ENCODE results near the gene BCAP29.
A peak's percentile ranks its signal among the peaks of the same experiment; 100 is the strongest.

The BCAP29 gene

DNA sequence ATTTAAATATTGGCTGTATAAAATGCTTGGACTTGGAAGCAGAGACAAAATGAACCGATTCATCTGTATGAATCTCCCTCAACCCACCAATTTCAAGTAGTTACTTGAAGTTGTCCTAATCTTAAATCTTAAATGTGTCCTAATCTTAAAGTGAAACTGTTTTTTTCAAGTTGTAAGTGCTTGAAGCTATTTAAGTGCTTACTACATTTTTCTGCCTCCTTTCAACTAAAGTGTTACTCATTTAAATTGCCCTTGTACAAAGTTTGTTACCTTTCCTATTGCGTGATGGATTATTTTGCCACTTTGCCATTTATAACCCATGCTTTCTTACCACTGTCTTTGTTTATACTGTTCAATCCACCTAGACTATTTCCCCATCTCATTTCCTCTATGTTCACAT, 2.8 kb downstream of the BCAP29 start:
- DNase-seq (ENCODE audit: low spot score): no peak

GRCh38 chr7:107584716-107585115, 4.7 kb downstream of the BCAP29 start:
- no peak for DNase-seq (ENCODE audit: low spot score)

DNA sequence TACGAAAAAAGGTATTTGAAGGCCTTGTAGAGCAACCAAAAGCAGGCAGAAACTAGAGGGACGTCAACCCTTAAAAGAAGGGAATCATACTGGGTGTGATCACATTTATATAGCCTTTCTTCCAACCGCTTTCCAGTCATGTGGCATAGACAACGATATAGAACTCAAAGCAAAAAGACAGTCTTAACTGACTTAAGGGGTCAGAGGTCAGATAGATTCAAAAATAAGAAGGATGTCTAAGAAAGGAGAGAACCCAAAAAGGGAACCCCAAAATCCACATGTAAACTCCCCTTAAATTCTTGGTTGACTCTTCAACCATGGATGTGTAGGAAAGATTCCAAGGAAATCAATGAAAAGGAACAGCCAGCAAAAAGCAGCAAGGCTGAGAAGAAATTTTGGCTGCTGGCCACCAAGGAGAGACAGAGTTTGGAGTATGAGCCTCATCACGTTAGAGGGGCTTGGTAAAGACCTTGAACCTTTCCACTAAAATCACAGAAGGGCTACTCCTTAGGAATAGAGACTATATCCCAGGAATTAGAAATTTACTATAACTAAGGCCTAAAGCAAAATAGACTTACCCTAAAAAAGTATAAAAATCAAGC, 8.6 kb downstream of the BCAP29 start:
- no peak for DNase-seq (ENCODE audit: low spot score)

- DNase-seq (ENCODE audit: low spot score): no peak
Measured at GRCh38 chr7:107591421-107591820, 11.4 kb downstream of the BCAP29 start.

GRCh38 chr7:107592361-107593024, 12.4 kb downstream of the BCAP29 start:
- no peak for DNase-seq (ENCODE audit: low spot score)

DNA sequence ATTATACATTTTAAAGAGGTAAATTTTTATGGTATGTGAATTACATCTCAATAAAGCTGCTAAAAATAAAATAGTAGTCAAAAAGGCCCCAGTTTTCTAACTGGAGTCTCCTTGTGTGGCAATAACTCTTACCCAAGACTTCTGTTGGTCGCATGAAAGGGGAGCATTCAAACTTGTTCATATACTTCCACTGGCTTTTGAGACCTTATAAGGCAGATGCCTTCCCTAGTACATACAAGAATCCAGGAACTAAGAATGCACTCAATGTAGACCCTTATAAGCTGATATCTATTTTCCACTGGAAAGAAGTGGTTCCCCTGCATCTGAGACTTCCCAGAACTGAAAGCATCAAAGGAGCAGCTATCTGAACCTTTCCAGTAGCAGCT, 13.0 kb downstream of the BCAP29 start:
- DNase-seq (ENCODE audit: low spot score): no peak

- DNase-seq (ENCODE audit: low spot score): no peak
Measured at GRCh38 chr7:107594961-107595737, 15.1 kb downstream of the BCAP29 start.

- DNase-seq (ENCODE audit: low spot score): no peak
Measured at GRCh38 chr7:107596881-107597581, 17.0 kb downstream of the BCAP29 start.

DNA sequence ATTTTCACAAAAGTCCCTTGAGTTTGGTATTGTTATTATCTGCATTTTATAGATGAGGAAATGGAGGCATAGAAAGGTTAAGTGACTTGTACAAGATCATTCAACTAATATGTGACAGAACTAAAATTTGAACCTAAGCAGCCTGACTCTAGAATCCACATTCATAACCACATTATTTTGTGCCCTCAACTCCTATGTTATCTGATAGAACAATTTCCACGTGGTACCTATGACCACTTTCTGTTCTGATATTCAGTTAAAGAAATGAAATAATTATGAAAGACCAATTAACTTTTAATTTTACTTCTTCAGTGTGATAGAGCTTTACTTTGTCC, 17.5 kb downstream of the BCAP29 start:
- DNase-seq (ENCODE audit: low spot score): no peak

DNA sequence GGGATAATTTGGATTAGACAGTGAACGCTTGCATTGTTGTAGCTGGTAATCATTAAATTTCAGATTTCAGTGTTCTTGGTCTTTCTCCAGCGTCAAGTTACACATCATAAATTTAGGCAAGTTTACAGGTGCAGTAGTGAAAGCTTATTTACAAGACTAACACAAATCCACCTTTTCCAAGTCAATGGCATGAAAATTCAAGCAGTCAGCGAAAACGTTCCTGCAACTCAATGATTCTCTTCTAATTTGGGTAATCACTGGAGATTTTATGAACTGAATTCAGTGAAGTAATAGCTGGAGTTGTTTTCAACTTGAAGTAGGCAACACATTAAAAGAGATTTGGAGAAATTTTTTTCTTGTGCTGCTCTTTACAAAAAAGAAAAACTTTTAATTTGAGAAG, 17.9 kb downstream of the BCAP29 start:
- no peak for DNase-seq (ENCODE audit: low spot score)

- no peak for DNase-seq (ENCODE audit: low spot score)
Measured at GRCh38 chr7:107599262-107599661, 19.2 kb downstream of the BCAP29 start.

DNA sequence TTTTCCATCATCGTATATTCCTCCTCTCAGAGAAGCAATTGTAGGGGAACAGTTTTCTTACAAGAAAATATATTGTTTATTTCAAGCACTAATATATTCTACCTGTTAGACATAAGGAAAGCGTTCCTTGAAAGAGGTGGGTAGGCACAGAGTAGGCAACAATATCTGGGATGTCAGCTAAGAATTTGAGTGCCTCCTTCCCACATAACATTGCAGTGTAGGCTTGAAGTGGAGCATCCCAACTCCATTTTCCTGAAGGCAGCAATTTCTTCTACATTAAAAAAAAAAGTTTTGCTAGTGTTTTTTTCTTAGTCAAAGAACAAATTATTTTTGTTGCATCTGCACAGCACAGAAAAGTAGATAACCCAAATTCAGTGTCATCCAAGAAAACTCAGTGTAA, 20.8 kb downstream of the BCAP29 start:
- peak; percentile 32 for DNase-seq (ENCODE audit: low spot score)

DNA sequence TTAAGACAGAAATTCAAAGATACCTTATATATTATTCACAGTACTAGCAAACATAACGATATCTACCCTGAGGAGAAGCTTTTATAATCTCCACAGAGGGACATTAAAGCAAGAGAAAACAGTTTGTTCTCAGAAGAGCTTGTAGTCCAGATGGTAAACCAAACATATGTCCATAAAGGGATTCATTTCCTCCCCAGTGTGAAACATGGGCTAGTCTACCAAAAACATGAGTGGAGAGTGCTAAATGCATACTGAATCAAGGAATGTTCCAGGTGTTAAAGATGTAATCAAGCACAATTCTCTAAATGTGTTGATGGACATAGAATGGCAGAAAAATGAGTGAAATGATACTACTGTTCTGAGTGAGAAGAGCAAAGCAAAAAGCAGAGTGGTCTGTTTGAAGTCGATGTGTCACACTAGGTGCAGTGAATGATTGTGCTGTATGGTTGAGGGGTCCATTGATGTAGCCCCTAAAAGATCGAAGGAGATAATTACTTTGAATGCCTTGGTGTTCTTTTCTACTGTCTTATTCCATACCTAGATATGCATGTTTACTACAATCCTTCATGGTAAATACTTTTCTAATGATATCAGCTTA, 25.3 kb downstream of the BCAP29 start:
- DNase-seq (ENCODE audit: low spot score): no peak

- no peak for DNase-seq (ENCODE audit: low spot score)
Measured at GRCh38 chr7:107606303-107606702, 26.3 kb downstream of the BCAP29 start.

DNA sequence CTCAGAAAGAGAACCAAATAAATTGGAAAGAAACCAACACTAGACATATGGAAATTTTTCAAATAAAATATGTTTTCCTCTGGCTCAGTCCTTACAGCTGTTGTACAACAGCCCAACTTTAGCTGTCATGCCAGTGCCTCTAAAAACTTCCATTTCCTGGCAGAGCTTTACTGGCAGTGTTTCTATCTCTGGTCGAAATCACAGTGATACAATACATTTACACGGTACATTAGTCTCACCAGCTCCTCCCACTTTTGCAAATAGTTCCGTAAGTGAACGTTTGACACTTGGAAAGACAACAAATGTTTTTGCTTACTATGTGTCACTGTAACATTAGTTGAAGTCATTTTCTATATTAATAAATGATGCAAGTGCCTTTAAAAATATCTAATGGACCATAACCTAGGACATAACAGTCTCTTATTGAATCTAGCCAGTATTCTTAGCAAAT, 29.8 kb downstream of the BCAP29 start:
- DNase-seq (ENCODE audit: low spot score): no peak

DNA sequence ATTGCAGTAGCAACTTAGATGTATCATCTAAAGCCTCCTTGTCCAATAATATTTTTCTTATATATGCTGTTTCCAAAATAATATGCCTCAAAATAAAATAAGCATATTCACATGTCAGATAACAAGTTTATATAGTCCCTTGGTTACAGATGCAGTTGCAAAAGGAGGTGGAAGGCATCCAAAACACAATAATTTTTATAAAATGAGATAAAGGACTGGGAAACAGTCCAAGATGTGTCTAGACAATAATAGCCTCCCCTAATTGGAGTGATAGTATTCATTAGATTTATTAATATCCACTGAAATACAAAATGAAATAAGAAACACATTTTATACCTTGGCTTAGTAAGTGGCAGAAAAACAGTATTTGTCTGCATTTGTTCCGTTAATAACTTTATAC, 30.3 kb downstream of the BCAP29 start:
- DNase-seq (ENCODE audit: low spot score): no peak

DNA sequence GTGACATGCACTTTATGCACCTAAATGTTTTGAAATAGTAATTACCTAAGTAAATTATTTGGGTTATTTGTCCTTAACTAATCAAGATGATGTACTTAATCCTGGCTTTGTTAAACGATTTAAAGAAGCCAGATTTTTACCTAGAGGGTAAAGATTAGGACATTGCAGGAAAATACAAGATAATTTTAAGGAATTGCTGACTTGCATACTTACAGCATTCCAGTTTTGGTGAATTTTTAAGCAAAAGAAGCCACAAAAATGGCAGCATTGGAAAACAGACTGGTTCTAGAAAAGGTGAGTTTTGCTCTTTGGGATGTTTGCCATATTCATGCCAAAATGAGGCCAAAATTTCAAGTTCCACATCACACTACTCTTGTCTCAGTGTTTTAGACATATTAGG, 33.4 kb downstream of the BCAP29 start:
- no peak for DNase-seq (ENCODE audit: low spot score)

- no peak for DNase-seq (ENCODE audit: low spot score)
Measured at GRCh38 chr7:107613948-107614347, 33.9 kb downstream of the BCAP29 start.

GRCh38 chr7:107614425-107614824, 34.4 kb downstream of the BCAP29 start:
- no peak for DNase-seq (ENCODE audit: low spot score)

GRCh38 chr7:107615910-107616680, 36.0 kb downstream of the BCAP29 start:
- DNase-seq (ENCODE audit: low spot score): no peak

DNA sequence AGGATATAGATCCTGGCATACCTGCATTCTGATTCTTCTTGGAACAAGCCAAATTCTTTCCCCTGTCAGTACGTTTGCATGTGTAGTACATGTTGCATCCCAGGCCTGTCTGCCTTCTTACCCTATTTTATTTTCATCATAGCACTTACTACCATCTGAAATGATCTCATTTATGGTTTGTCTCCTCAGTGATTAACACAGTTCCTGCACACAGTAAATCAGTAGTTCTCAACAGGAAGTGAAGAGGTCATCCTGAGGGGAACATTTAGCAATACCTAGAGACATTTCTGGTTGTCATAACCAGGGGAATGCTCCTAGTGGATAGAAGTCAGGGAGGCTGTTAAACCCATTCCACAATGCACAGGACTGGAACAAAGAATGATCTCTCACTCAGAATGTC, 42.4 kb downstream of the BCAP29 start:
- no peak for DNase-seq (ENCODE audit: low spot score)

DNA sequence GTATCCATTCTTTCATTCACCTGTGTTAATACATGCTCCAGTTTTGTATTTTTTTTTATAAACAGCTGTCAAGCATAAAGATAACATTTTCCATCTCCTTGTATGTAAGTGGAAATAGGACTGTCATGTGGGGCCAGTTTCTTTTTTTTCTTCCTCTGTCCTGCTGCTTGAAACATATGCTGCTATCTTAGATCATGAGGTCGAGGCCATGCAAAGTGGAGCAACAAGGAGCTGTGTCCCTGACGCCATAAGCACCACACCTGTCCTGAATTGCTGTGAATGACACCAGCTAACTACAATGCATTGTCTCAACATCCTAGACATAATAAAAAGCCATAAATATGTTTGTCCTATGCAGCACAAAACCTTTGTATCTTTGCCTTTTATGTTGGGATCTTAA, 42.8 kb downstream of the BCAP29 start:
- DNase-seq (ENCODE audit: low spot score): no peak

Data from putamen (tissue), 1 donor.